D721Med (cell line): ENCODE results near the gene RAB1B.
A peak's percentile ranks its signal among the peaks of the same experiment; 100 is the strongest.

ENCODE experiments used
- DNase-seq: peaks from one replicate; pipeline ENCODE4 v3.0.0; 2011; ENCODE audit warnings: low spot score; ENCODE audit not compliant: insufficient read length
- FAIRE-seq: peaks from 2 replicates; lab custom pipeline; 2011; peaks lifted over from hg19 to GRCh38; lab: Jason Lieb, UNC
- TF ChIP-seq, protein P1 (sequence below): IDR thresholded peaks from 2 replicates; pipeline ENCODE4 v1.5.1; 2012; ENCODE audit warnings: mild to moderate bottlenecking, control low read depth; ENCODE audit not compliant: insufficient read depth; ENCODE audit errors: missing control alignments

The RAB1B gene

GRCh38 chr11:66279092-66279734 is 10.8 kb downstream of the RAB1B start:
- FAIRE-seq, result no peak
- TF ChIP-seq, protein P1, sequence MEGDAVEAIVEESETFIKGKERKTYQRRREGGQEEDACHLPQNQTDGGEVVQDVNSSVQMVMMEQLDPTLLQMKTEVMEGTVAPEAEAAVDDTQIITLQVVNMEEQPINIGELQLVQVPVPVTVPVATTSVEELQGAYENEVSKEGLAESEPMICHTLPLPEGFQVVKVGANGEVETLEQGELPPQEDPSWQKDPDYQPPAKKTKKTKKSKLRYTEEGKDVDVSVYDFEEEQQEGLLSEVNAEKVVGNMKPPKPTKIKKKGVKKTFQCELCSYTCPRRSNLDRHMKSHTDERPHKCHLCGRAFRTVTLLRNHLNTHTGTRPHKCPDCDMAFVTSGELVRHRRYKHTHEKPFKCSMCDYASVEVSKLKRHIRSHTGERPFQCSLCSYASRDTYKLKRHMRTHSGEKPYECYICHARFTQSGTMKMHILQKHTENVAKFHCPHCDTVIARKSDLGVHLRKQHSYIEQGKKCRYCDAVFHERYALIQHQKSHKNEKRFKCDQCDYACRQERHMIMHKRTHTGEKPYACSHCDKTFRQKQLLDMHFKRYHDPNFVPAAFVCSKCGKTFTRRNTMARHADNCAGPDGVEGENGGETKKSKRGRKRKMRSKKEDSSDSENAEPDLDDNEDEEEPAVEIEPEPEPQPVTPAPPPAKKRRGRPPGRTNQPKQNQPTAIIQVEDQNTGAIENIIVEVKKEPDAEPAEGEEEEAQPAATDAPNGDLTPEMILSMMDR, result no peak
- DNase-seq, result no peak

DNA sequence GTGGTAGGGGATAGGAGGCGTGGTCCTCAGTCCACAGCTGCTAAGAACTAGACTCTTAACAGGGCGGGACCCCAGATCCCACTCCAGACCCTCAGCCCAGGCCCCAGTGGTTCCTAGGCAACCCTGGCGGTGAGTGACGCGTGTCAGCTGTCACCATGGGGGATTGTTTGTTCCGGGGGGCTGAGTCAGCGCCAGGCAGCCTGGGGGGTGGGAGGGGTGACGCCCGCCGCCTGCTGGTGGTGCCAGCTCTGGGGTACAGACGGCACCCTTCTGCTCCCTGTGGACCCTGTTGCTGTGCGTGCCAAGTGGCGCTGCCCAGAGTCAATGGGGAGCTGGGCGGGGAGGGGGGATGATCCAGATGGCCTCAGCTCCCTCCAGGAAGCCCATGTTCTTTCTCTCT is 12.0 kb downstream of the RAB1B start:
- TF ChIP-seq, protein P1, result no peak
- DNase-seq (no peak), FAIRE-seq (no peak)

- TF ChIP-seq, protein P1, result no peak
- FAIRE-seq (no peak), DNase-seq (no peak)
These were observed 12.6 kb downstream of the RAB1B start for GRCh38 chr11:66281001-66281400.

- TF ChIP-seq, protein P1, result no peak
- DNase-seq, result no peak
- no peak for FAIRE-seq
These were observed 13.5 kb downstream of the RAB1B start for GRCh38 chr11:66281776-66282467.

- TF ChIP-seq, protein P1, result peak; percentile 70
- FAIRE-seq, result no peak
These were observed 14.3 kb downstream of the RAB1B start for GRCh38 chr11:66282468-66283455.

GRCh38 chr11:66283461-66284105 is 15.1 kb downstream of the RAB1B start:
- DNase-seq, result no peak
- FAIRE-seq, result no peak
- TF ChIP-seq, protein P1, result no peak

More at GRCh38 chr11:66282468-66283455, 14.3 kb downstream of the RAB1B start:
- DNase-seq, result peak; percentile 99
